ENCODE data around the gene SYK.
"Not testable (repeated sequence)": the region's sequence is repeated elsewhere in the genome, so short reads cannot be mapped to it uniquely, and the experiment has no call there.

Gene SYK

GRCh38 chr9:90880669-90881068 lies 79.0 kb downstream of the SYK start:
- no peak for DNase-seq (ENCODE audit: low read depth in 2 of 2)

DNA sequence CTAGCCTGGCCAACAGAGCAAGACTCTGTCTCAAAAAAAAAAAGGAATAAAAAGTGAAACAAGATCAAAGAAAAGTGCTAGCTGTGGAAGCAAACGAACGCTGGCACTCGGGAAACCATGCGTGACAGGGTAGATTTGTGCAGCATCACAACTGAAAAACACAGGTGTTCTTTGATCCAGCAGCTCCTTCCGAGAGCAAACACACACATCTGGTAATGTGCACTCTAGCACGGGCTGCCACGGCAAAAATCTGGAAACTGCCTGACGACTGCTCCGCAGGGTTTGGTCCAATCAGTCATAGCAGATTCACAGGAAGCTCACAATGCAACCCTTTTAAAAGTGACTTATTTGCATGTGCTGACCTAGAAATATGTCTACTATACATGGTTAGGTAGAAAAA lies 80.0 kb downstream of the SYK start:
- no peak for DNase-seq (ENCODE audit: low read depth in 2 of 2)

GRCh38 chr9:90882991-90883600 lies 81.5 kb downstream of the SYK start:
- no peak for DNase-seq (ENCODE audit: low read depth in 2 of 2)

DNA sequence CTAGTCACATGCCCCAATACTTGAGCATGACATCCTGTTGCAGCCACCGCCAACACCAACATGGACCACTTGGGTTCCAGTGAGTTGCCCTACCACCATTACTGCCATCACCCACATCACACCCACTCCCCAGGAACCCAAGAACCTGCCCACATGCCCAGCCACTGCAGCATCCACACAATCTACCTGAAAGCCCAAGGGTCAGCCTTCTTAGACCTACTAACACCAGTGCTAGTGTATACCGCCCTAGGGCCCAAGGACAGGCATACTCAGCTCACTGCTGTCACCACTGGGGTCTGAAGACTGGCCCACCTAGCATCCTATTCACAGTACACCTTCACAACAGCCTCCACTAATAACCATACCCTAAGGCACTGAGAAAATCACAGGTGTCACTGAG lies 82.0 kb downstream of the SYK start:
- no peak for DNase-seq (ENCODE audit: low read depth in 2 of 2)

GRCh38 chr9:90884178-90884577 lies 82.6 kb downstream of the SYK start:
- DNase-seq (ENCODE audit: low read depth in 2 of 2): no peak

DNA sequence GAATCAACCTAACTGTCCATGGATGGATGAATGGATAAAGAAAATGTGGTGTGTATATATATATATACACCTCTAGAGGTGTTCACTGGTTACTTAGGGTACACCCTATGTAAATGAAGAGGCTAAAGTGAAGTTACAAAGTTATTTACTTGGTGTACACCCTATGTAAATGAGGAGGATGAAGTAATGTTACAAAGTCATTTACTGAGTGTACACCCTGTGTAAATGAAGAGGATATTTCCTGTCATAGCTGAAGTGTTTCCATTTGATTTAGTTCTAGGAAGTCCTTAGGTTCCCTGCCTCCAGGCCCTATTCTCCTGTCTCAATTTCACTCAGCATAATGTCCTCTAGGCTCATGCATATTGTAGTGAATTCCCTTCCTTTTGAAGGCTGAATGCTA lies 85.2 kb downstream of the SYK start:
- DNase-seq (ENCODE audit: low read depth in 2 of 2): not testable (repeated sequence)

DNA sequence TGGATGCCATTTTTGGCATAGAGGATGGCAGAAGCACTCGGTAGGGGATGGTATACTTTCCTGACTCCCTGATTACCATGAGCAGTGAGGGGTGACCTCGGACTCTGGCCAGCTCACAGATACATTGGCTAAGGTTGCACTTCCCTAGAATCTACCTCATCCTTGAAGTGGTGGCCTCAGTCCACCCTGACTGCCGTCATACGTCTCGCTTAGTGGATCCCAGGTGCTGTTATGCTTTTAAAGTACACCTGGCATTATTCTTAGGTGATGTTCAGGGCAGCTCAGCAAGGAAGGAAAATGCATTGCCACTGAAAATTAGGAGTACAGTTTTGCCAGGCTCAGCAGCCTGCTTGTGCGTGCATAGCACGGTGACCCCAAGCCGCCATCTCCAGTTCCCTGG lies 87.3 kb downstream of the SYK start:
- no peak for DNase-seq (ENCODE audit: low read depth in 2 of 2)

- DNase-seq (ENCODE audit: low read depth in 2 of 2): no peak
These were observed 88.7 kb downstream of the SYK start for GRCh38 chr9:90890146-90890810.

GRCh38 chr9:90891308-90892040 lies 89.9 kb downstream of the SYK start:
- DNase-seq (ENCODE audit: low read depth in 2 of 2): no peak

DNA sequence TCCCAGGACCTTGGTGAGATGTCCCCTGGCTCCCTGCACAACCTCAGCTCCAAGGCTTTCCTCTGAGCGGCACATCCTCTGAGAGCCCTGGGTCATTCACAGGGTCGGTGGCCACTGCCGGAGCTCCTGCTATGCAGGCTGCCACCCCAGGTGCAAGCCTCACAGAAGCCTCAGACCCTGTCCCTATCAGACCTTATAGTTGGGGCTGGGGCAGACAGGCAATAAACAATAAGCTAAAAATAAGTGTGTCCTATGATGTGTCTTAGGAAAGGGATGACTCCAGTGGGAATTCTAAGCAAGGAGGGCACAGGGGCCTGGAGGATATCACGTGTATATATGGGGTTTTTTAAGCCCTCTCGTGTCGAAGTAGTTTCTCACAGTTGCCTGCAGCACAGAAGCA lies 91.3 kb downstream of the SYK start:
- no peak for DNase-seq (ENCODE audit: low read depth in 2 of 2)

DNA sequence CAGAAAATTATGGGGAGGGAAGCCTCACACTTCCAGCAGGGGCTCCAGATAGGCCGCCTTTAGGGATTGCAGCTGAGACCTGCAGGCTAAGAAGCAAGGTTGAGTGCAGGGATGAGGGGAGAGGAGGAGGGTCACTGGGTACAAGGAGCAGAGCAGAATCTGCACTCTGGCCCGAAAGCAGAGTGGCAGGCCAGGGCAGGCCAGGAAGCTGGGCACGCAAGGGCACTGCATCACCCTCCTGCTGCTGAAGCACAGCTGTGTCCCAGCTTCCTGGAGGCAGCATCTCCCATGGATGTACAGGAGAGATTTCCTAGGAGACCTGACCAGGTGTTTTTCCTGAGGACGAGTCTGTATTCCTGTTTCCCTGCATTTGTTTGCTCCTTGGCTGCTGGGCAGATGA lies 92.1 kb downstream of the SYK start:
- no peak for DNase-seq (ENCODE audit: low read depth in 2 of 2)

- DNase-seq (ENCODE audit: low read depth in 2 of 2): no peak
These were observed 93.5 kb downstream of the SYK start for GRCh38 chr9:90894986-90895687.

GRCh38 chr9:90895786-90896185 lies 94.2 kb downstream of the SYK start:
- DNase-seq (ENCODE audit: low read depth in 2 of 2): no peak

DNA sequence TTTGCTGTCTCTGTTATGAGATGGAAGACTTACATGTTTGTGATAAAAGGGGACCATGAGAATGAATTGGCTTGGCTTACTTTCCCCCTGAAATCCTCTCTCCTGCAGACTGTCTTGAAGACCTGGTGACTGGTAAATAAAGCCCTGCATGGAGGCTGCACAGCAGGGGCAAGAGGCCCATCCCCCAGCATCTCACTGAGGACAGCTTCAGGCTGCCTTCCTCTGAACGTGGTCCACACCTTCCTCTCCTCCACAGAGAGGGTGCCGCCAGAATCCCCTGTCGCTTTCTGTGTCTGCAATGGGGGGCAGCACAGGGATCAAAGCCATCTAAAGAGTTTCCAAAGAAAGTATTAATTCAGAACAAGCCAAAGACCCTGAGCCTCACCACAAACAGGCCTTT lies 94.6 kb downstream of the SYK start:
- DNase-seq (ENCODE audit: low read depth in 2 of 2): no peak

DNA sequence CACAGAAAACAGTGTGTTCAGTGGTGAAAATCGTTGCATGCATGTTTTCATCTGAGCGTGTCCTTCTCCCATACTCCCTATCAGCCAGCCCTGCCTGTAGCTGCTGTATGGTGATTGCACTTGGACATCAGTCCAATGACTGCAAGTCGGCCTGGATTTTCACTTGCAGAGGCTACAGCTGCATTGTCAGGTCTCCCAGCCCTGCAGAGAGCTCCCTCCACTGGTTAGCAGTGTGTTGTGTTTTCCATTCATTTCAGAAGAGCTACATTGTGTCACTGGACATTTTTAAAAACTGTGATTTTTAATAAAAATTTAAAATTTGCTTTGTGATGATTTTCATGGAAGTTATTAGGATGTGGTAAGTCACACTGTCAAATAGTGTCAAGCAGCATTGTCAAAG lies 96.6 kb downstream of the SYK start:
- no peak for DNase-seq (ENCODE audit: low read depth in 2 of 2)

- no peak for DNase-seq (ENCODE audit: low read depth in 2 of 2)
These were observed 97.7 kb downstream of the SYK start for GRCh38 chr9:90899287-90899686.

- no peak for DNase-seq (ENCODE audit: low read depth in 2 of 2)
These were observed 98.5 kb downstream of the SYK start for GRCh38 chr9:90900130-90900529.

DNA sequence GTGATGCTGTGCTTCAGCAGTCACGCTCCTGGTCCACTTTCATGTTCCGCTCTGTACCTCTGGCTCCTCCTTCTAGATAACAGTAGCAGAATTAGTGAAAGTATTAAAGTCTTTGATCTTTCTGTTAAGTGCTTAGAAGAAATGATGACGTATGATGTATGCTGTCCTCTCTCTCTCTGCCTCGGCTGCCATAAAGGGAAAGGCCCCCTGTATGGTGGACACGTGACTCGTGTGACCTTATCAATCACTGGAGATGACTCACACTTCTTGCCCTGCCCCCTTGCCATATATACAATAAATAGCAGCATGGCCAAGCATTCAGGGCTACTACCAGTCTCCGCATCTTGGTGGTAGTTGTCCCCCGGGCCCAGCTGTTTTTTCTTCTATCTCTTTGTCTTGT lies 100.3 kb downstream of the SYK start:
- no peak for DNase-seq (ENCODE audit: low read depth in 2 of 2)

DNA sequence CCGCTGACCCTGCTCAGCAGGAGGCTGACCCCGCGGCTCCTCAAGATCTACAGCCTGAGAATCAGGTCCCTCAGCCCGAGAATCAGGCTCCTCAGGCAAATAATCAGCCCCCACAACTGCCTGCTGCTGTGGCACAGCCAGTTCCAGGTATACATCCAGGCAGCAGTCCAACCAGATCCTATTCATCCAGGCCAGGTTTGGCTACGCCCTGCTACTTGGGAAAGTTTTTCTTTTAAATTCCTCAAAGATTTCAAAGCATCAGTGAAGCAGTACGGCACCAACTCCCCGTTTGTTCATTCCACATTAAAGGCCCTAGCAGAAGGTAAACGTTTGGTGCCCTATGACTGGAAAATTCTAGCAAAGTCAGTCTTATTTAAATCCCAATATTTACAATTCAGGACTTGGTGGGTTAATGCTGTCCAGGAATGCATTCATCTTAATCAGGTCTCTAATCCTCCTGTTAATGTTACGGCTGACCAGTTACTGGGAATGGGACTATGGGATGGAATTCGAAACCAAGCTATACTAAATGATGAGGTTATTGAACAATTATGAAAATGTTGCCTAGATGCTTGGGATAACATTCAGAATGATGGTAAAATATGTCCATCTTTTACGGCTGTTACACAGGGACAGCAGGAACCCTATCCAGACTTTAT lies 102.3 kb downstream of the SYK start:
- no peak for DNase-seq (ENCODE audit: low read depth in 2 of 2)

DNA sequence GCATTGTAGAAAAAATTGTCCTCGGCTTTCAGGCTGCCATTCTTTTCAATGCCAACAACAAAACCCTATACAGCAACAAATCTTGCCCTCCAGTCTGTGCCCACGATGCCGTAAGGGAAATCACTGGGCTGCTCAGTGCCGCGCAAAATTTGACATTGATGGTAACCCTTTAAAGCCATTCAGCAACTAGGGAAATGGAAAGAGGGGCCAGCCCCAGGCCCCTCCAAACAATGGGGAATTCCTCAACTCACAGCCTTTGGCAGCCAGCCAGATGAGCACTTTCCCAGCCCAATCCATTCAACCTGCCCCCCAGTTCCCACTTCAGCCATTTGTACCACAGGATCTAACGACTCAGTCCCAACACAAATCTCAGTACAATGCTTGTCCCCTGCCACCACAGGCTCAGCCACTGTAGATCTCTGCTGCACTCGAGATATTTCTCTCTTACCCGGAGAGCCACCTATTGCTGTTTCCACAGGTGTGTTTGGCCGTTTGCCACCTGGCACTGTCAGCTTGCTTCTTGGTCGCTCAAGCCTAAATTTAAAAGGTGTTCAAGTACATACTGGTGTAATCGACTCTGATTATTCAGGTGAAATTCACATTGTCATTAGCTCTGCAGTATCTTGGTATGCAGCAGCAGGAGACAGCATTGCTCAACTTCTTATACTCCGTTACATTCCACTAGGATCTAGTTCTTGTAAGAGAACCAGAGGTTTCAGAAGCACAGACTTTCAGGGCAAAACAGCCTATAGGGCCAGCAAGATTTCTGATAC lies 103.3 kb downstream of the SYK start:
- DNase-seq (ENCODE audit: low read depth in 2 of 2): no peak

DNA sequence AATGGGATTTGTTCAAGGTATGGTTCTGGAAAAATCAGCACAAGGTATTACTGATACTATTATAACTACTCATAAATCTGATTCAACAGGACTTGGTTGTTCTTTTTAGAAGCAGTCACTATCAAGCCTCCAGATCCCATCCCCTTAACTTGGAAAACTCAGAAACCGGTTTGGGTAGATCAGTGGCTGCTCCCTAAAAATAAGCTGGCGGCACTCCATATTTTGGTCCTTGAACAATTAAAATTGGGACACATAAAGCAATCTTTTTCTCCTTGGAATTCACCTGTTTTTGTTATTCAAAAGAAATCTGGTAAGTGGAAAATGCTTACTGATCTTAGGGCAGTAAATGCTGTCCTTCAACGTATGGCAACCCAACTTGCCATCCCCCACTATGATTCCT lies 104.2 kb downstream of the SYK start:
- no peak for DNase-seq (ENCODE audit: low read depth in 2 of 2)

All from stimulated activated CD4-positive, alpha-beta T cell treated with anti-CD3 and anti-CD28 coated beads, Interleukin-15, amount 100 ng/mL, for 48 hours (primary cell).